Sigmoid colon (tissue), 7 donors: ENCODE measurements around the gene AKAP7. TPM values are rescaled to one million over a fixed set of nuclear protein-coding genes. Genes with fewer than 3 reads are reported as not detected.

Experiments used
- DNase-seq: peaks from one replicate; pipeline ENCODE4 v3.0.0-alpha.2; 2019
- H3K27ac ChIP-seq, 4 donors: fragments of 200-600 bp; sonication (generic); one replicate each; pipeline ENCODE4 v1.5.1; 2016 to 2019; ENCODE audit warnings: mild to moderate bottlenecking in 1 of 4
- H3K27me3 ChIP-seq, 3 donors: fragments of 200-600 bp; sonication (generic); one replicate each; pipeline ENCODE4 v1.5.1; 2019; ENCODE audit warnings: mild to moderate bottlenecking in 1 of 3
- H3K36me3 ChIP-seq, 4 donors: fragments of 200-600 bp; sonication (generic); one replicate each; pipeline ENCODE4 v1.5.1; 2016 to 2019
- H3K4me1 ChIP-seq, 4 donors: fragments of 200-600 bp; sonication (generic); one replicate each; pipeline ENCODE4 v1.5.1; 2017 to 2019
- H3K4me3 ChIP-seq, 4 donors: fragments of 200-600 bp; sonication (generic); one replicate each; pipeline ENCODE4 v1.5.1; 2017 to 2019; ENCODE audit warnings: mild to moderate bottlenecking in 2 of 4, moderate library complexity in 1 of 4
- H3K9me3 ChIP-seq, 4 donors: fragments of 200-600 bp in 3 of 4; sonication (generic) in 3 of 4; one replicate each; pipeline versions ENCODE4 v1.5.1 to v1.6.1; 2013 to 2019
- CTCF ChIP-seq, 4 experiments: fragments of 450-650 bp in 3 of 4; fragments of 200-600 bp in 1 of 4; IDR thresholded peaks; one replicate each; pipeline ENCODE4 v1.5.1; 2016 to 2019; ENCODE audit warnings: antibody characterized with exemption in 4 of 4, mild to moderate bottlenecking in 3 of 4, moderate library complexity in 2 of 4
- EP300 ChIP-seq, 4 donors: sonication (generic); formaldehyde crosslinking; IDR thresholded peaks; one replicate each; pipeline ENCODE4 v1.6.1; 2017; ENCODE audit warnings: antibody characterized with exemption in 4 of 4
- POLR2A ChIP-seq, 2 donors: fragments of 450-650 bp; IDR thresholded peaks; one replicate each; pipeline ENCODE4 v1.6.1; 2016; ENCODE audit warnings: antibody characterized with exemption in 2 of 2, mild to moderate bottlenecking in 2 of 2, moderate library complexity in 2 of 2
- POLR2AphosphoS5 ChIP-seq, 4 donors: sonication (generic); formaldehyde crosslinking; IDR thresholded peaks; one replicate each; pipeline ENCODE4 v1.6.1; 2017; ENCODE audit warnings: antibody characterized with exemption in 4 of 4
- whole genome bisulfite sequencing, 2 donors: extraction: QIAGEN DNeasy Blood & Tissue Kit; methylation state at CpG; one replicate each; pipeline ENCODE4 v1.1.7; 2013; 5-methylcytosine and 5-hydroxymethylcytosine counted together
- intact Hi-C: fragments of 100-400 bp; cut with DNase I; formaldehyde crosslinking; loops from one replicate; pipeline ENCODE4 v1.15.1; 2023
- polyA plus RNA-seq, 3 donors: library from polyadenylated mRNA; stranded (reverse); fragments of 200-250 nt; gene quantifications; one replicate each; pipeline ENCODE4 v1.2.3, GENCODE V29; 2013
- total RNA-seq, 4 donors: library from RNA; depleted of rRNA; stranded (reverse); fragments of >200 nt; gene quantifications; one replicate each; pipeline ENCODE4 v1.1.0, GENCODE V29; 2016
- donor health status: healthy with polysubstance abuse.
- donor health status: Bipolar disorder and iron deficiency.
- donor health status: healthy.

AKAP7 gene
- total and polyA plus RNA-seq, 7 donors: 7.9 to 23.8 (median 18.7) TPM

DNA sequence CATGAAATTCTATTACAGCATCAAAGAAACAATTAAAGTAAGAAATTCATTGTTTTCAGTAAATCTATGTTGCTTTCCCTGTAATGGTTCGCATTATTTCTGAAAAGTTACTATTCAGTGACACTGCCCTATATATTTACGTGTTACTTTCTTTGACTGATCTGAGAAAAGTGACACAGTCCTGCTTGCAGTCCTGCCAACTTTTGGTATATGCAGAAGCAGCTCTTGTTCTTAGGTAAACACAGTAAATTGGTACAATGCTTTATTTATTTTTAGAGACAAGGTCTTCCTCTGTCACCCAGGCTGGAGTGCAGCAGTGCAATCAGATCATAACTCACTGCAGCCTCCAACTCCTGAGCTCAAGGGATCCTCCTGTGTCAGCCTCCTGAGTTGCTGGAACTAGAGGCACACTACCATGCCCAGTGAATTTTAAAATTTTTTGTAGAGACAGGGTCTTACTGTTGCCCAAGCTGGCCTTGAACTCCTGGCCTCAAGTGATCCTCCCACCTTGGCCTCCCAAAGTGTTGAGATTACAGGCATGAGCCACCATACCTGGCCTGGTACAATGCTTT is 151.3 kb downstream of the AKAP7 start:
- Histone ChIP-seq H3K27ac (no peak overlapping the region), H3K4me1 (no peaks in the 10 kb centered on the region), H3K9me3 (no peaks in the 10 kb centered on the region), H3K27me3 (no peaks in the 10 kb centered on the region), H3K36me3 (peaks cover 0 to 4% (median 0%) of the 10 kb centered on the region in 4 donors), H3K4me3 (no peak overlapping the region)
- intact Hi-C loops: no loop called here
- TF ChIP-seq POLR2AphosphoS5 (IDR thresholded peaks at IDR 0.05) (no peak), CTCF (IDR thresholded peaks at IDR 0.05) (no peak), POLR2A (IDR thresholded peaks at IDR 0.05) (no peak), EP300 (IDR thresholded peaks at IDR 0.05) (no peak)
- 93 to 96% methylated on average over 2 of the region's 2 CpGs for WGBS, 2 donors
- no peak for DNase-seq

GRCh38 chr6:131288214-131288613 is 152.9 kb downstream of the AKAP7 start:
- intact Hi-C loops: no loop called here
- Histone ChIP-seq H3K36me3 (peaks cover 0 to 3% (median 0%) of the 10 kb centered on the region in 4 donors), H3K27me3 (no peaks in the 10 kb centered on the region), H3K9me3 (no peaks in the 10 kb centered on the region), H3K4me3 (no peak overlapping the region), H3K4me1 (no peaks in the 10 kb centered on the region), H3K27ac (no peak overlapping the region)
- DNase-seq: no peak
- WGBS, 2 donors: 73 to 84% methylated on average over 2 of the region's 2 CpGs
- no peak for TF ChIP-seq CTCF (IDR thresholded peaks at IDR 0.05)
- no peak for TF ChIP-seq POLR2A (IDR thresholded peaks at IDR 0.05)
- TF ChIP-seq EP300 (IDR thresholded peaks at IDR 0.05): no peak
- TF ChIP-seq POLR2AphosphoS5 (IDR thresholded peaks at IDR 0.05): no peak

- intact Hi-C loops: no loop called here
These were observed 155.7 kb downstream of the AKAP7 start for GRCh38 chr6:131290955-131291354.

DNA sequence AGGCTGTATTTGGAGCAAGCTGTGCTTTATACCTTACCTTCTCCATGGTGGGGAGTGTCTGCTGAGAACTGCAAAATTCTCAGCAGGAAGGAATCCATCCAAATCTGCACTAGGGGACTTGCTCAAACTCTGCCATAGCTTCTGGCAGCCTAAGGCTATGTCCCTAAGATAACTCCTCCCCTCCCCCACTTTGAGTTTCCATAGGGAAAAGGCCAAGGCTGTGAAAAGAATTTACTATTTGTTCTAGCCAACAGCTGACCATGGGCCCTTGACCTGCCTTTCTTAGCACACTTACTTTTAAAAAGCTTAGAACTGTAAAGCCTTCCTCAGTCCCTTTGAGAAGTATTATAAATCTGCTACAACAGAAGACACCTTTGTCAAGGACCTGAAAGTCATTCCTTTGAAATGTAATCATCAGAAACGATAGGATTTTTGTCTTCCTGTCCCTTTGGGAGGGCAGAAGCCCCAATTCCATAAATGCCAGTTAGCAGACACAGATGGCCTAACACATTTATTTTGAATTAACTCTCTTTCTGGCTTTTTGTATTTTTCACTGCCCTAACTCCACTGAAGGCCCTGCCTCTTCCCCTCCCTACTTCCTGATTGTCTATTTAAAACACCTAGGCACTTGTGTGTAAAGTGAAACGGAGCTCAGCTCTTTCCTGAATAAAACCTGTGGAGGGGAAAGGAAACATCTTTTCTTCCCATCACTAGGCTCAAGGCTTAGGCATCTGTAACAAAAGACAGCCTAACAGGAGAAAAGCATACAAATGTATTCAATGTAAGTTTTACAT is 157.1 kb downstream of the AKAP7 start:
- no peaks in the 10 kb centered on the region for H3K36me3 ChIP-seq
- no peaks in the 10 kb centered on the region for H3K27me3 ChIP-seq
- DNase-seq: no peak
- no peak overlapping the region for H3K27ac ChIP-seq
- WGBS, 2 donors: 20 to 31% methylated on average over 2 of the region's 2 CpGs
- no peak overlapping the region for H3K4me3 ChIP-seq
- TF ChIP-seq POLR2A (IDR thresholded peaks at IDR 0.05) (no peak), EP300 (IDR thresholded peaks at IDR 0.05) (no peak), POLR2AphosphoS5 (IDR thresholded peaks at IDR 0.05) (no peak)
- no peaks in the 10 kb centered on the region for H3K4me1 ChIP-seq
- no peaks in the 10 kb centered on the region for H3K9me3 ChIP-seq
- intact Hi-C loops: no loop called here

More at GRCh38 chr6:131290955-131291354, 155.7 kb downstream of the AKAP7 start:
- no peak overlapping the region for H3K4me3 ChIP-seq
- TF ChIP-seq EP300 (IDR thresholded peaks at IDR 0.05): no peak
- no peak for TF ChIP-seq POLR2A (IDR thresholded peaks at IDR 0.05)
- no peak for TF ChIP-seq POLR2AphosphoS5 (IDR thresholded peaks at IDR 0.05)
- TF ChIP-seq CTCF (IDR thresholded peaks at IDR 0.05): no peak
- H3K4me1 ChIP-seq: no peaks in the 10 kb centered on the region
- no peak overlapping the region for H3K27ac ChIP-seq
- no peaks in the 10 kb centered on the region for H3K36me3 ChIP-seq
- 94% methylated on average over 4 of the region's 4 CpGs for WGBS, 2 donors
- no peaks in the 10 kb centered on the region for H3K27me3 ChIP-seq
- no peaks in the 10 kb centered on the region for H3K9me3 ChIP-seq
- DNase-seq: no peak

DNA sequence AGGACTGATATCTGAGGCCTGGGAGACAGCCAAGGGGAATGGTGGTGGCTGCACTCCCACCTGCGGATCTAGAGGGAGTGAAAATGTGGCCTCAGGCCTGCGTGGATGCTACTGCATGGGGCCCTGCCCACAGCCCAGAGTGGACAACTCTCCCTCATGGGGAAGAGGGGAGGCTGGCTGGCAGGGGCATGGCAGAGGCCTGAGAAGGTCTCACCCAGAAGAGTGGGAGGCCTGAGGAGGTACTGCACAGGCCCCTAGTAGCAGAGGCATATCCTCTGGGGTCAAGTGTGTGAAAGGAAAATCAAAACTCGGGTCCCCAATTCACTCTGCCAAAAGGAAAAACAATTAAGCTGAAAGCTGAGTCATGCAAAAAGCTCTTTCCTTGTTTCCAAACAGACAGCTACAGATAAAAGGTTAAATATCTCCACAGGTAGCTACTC is 158.2 kb downstream of the AKAP7 start:
- no peak overlapping the region for H3K4me3 ChIP-seq
- WGBS, 2 donors: 52 to 67% methylated on average over 3 of the region's 3 CpGs
- intact Hi-C loops: no loop called here

More for the DNA sequence above, 158.2 kb downstream of the AKAP7 start:
- no peak for TF ChIP-seq POLR2A (IDR thresholded peaks at IDR 0.05)
- TF ChIP-seq CTCF (IDR thresholded peaks at IDR 0.05): no peak
- TF ChIP-seq EP300 (IDR thresholded peaks at IDR 0.05): no peak
- no peaks in the 10 kb centered on the region for H3K4me1 ChIP-seq
- H3K36me3 ChIP-seq: no peaks in the 10 kb centered on the region
- no peaks in the 10 kb centered on the region for H3K27me3 ChIP-seq
- no peak for DNase-seq
- H3K27ac ChIP-seq: no peak overlapping the region
- H3K9me3 ChIP-seq: no peaks in the 10 kb centered on the region
